H9 (cell line): ENCODE data around the gene MACROD1. TPM values are rescaled to one million over a fixed set of nuclear protein-coding genes. Genes with fewer than 3 reads are reported as not detected.
A peak's percentile ranks its signal among the peaks of the same experiment; 100 is the strongest.

ENCODE experiments used
- DNase-seq: peaks from one replicate; pipeline ENCODE4 v3.0.0-alpha.2; 2017
- H2AFZ ChIP-seq: one replicate; pipeline ENCODE4 v1.6.1; 2013; ENCODE audit warnings: mild to moderate bottlenecking, low read length, control low read depth, moderate library complexity
- H2AK5ac ChIP-seq: 2 replicates; pipeline ENCODE4 v1.6.1; 2013; ENCODE audit warnings: low read length, control low read depth, mixed read lengths; ENCODE audit not compliant: insufficient read length
- H2BK120ac ChIP-seq: one replicate; pipeline ENCODE4 v1.6.1; 2013; ENCODE audit warnings: low read depth, mild to moderate bottlenecking, low read length, control low read depth, inconsistent platforms; ENCODE audit not compliant: poor library complexity, severe bottlenecking
- H2BK12ac ChIP-seq: 2 replicates; pipeline ENCODE4 v1.6.1; 2013; ENCODE audit warnings: low read length, control low read depth, mixed read lengths, low read depth; ENCODE audit not compliant: insufficient read length
- H2BK15ac ChIP-seq: 2 replicates; pipeline ENCODE4 v1.6.1; 2013; ENCODE audit warnings: low read depth, low read length, control low read depth
- H2BK20ac ChIP-seq: one replicate; pipeline ENCODE4 v1.6.1; 2013; ENCODE audit warnings: low read depth, mild to moderate bottlenecking, low read length, control low read depth, inconsistent platforms; ENCODE audit not compliant: poor library complexity, severe bottlenecking
- H2BK5ac ChIP-seq: 2 replicates; pipeline ENCODE4 v1.6.1; 2013; ENCODE audit warnings: low read length, control low read depth, mixed read lengths; ENCODE audit not compliant: insufficient read length
- H3K14ac ChIP-seq: 2 replicates; pipeline ENCODE4 v1.6.1; 2013; ENCODE audit warnings: low read length, control low read depth; ENCODE audit not compliant: insufficient read depth
- H3K18ac ChIP-seq: 2 replicates; pipeline ENCODE4 v1.6.1; 2013; ENCODE audit warnings: low read depth, mild to moderate bottlenecking, mixed read lengths, low read length, control low read depth; ENCODE audit not compliant: insufficient read length
- H3K23ac ChIP-seq: 2 replicates; pipeline ENCODE4 v1.6.1; 2013; ENCODE audit warnings: low read length, control low read depth, mixed read lengths, low read depth; ENCODE audit not compliant: insufficient read length
- H3K23me2 ChIP-seq: 2 replicates; pipeline ENCODE4 v1.6.1; 2013; ENCODE audit warnings: low read depth, mild to moderate bottlenecking, mixed read lengths, low read length, control low read depth; ENCODE audit not compliant: insufficient read length, poor library complexity, severe bottlenecking
- H3K27ac ChIP-seq: 2 replicates; pipeline ENCODE4 v1.5.1; 2013; ENCODE audit warnings: low read length, control low read depth, mixed read lengths, low read depth; ENCODE audit not compliant: insufficient read length
- H3K27me3 ChIP-seq: 2 replicates; pipeline ENCODE4 v1.6.1; 2013; ENCODE audit warnings: low read length, control low read depth, inconsistent platforms; ENCODE audit not compliant: insufficient read depth
- H3K4ac ChIP-seq: 2 replicates; pipeline ENCODE4 v1.6.1; 2013; ENCODE audit warnings: low read depth, mild to moderate bottlenecking, control low read depth, inconsistent platforms, low read length, moderate library complexity
- H3K4me1 ChIP-seq: 2 replicates; pipeline ENCODE4 v1.6.1; 2013; ENCODE audit warnings: low read length, control low read depth, inconsistent platforms; ENCODE audit not compliant: insufficient read depth
- H3K4me2 ChIP-seq: 2 replicates; pipeline ENCODE4 v1.6.1; 2013; ENCODE audit warnings: low read length, control low read depth, mixed read lengths; ENCODE audit not compliant: insufficient read length, insufficient read depth
- H3K56ac ChIP-seq: 2 replicates; pipeline ENCODE4 v1.6.1; 2013; ENCODE audit warnings: low read depth, mild to moderate bottlenecking, mixed read lengths, low read length, control low read depth; ENCODE audit not compliant: insufficient read length
- H3K79me1 ChIP-seq: 2 replicates; pipeline ENCODE4 v1.6.1; 2013; ENCODE audit warnings: low read depth, mild to moderate bottlenecking, moderate library complexity, low read length, control low read depth, inconsistent platforms; ENCODE audit not compliant: insufficient read depth, poor library complexity, severe bottlenecking
- H3K79me2 ChIP-seq: 2 replicates; pipeline ENCODE4 v1.6.1; 2013; ENCODE audit warnings: low read length, control low read depth, inconsistent platforms; ENCODE audit not compliant: insufficient read depth
- H3K9ac ChIP-seq: 2 replicates; pipeline ENCODE4 v1.6.1; 2013; ENCODE audit warnings: low read length, control low read depth, mixed read lengths; ENCODE audit not compliant: insufficient read length; ENCODE audit errors: extremely low read depth
- H3K9me3 ChIP-seq: one replicate; pipeline ENCODE4 v1.6.1; 2013; ENCODE audit warnings: low read depth, low read length, inconsistent platforms; ENCODE audit not compliant: control insufficient read depth
- H3T11ph ChIP-seq: one replicate; pipeline ENCODE4 v1.6.1; 2013; ENCODE audit warnings: mild to moderate bottlenecking, low read length, control low read depth, inconsistent platforms
- H4K20me1 ChIP-seq: one replicate; pipeline ENCODE4 v1.6.1; 2013; ENCODE audit not compliant: control insufficient read depth, insufficient read length, insufficient read depth
- H4K5ac ChIP-seq: 2 replicates; pipeline ENCODE4 v1.6.1; 2013; ENCODE audit warnings: low read depth, mild to moderate bottlenecking, mixed read lengths, low read length, control low read depth; ENCODE audit not compliant: insufficient read length
- H4K8ac ChIP-seq: replicated peaks from 2 replicates; pipeline ENCODE4 v1.6.1; 2013; ENCODE audit warnings: low read length, control low read depth, mixed read lengths, low read depth; ENCODE audit not compliant: insufficient read length
- H4K91ac ChIP-seq: 2 replicates; pipeline ENCODE4 v1.6.1; 2013; ENCODE audit warnings: low read depth, mild to moderate bottlenecking, moderate library complexity, mixed read lengths, low read length, control low read depth; ENCODE audit not compliant: insufficient read length
- H3K27ac Mint-ChIP-seq, 3 experiments: 2 replicates in 2 of 3; 3 replicates in 1 of 3; pipeline ENCODE4 v1.8.0; 2020 to 2021; ENCODE audit warnings: mixed read lengths in 3 of 3, mild to moderate bottlenecking in 1 of 3, moderate library complexity in 1 of 3
- H3K27me3 Mint-ChIP-seq: 2 replicates; pipeline ENCODE4 v1.8.0; 2021; ENCODE audit warnings: low read depth, mild to moderate bottlenecking, moderate library complexity, mixed read lengths
- H3K36me3 Mint-ChIP-seq, 3 experiments: 2 replicates in 2 of 3; 3 replicates in 1 of 3; pipeline ENCODE4 v1.8.0; 2020 to 2021; ENCODE audit warnings: low read depth in 3 of 3, mixed read lengths in 3 of 3; ENCODE audit not compliant: insufficient read depth in 1 of 3
- H3K4me1 Mint-ChIP-seq, 2 experiments: 2 replicates each; pipeline ENCODE4 v1.8.0; 2020; ENCODE audit warnings: mixed read lengths in 2 of 2
- H3K4me3 Mint-ChIP-seq, 2 experiments: 2 replicates in 1 of 2; 3 replicates in 1 of 2; pipeline ENCODE4 v1.8.0; 2020 to 2021; ENCODE audit warnings: mild to moderate bottlenecking in 2 of 2, mixed read lengths in 2 of 2, moderate library complexity in 1 of 2
- H3K9me3 Mint-ChIP-seq, 2 experiments: 2 replicates in 1 of 2; 3 replicates in 1 of 2; pipeline ENCODE4 v1.8.0; 2020; ENCODE audit warnings: mild to moderate bottlenecking in 2 of 2, mixed read lengths in 2 of 2, moderate library complexity in 1 of 2
- CTCF ChIP-seq: fragments of 200-600 bp; sonication (generic); conservative IDR thresholded peaks from 3 replicates; pipeline ENCODE4 v1.8.0; 2021; ENCODE audit warnings: antibody characterized with exemption, mild to moderate bottlenecking
- WGBS: extraction: QIAGEN DNeasy Blood & Tissue Kit; methylation state at CpG from one replicate; pipeline ENCODE4 v1.1.7; 2013; ENCODE audit warnings: missing lambda C conversion rate, low lambda C conversion rate, mixed read lengths; ENCODE audit not compliant: insufficient read length; ENCODE audit errors: extremely low coverage; 5-methylcytosine and 5-hydroxymethylcytosine counted together
- total RNA-seq: library from RNA; stranded (reverse); gene quantifications from 2 replicates; pipeline ENCODE4 v1.2.1, GENCODE V29; 2021

MACROD1 gene
- total RNA-seq, 1 experiment from 2014 or later, result 21.2 TPM

- H3K9me3 Mint-ChIP-seq, result no peaks in the 10 kb centered on the region
- H3K4me1 ChIP-seq, result no peaks in the 10 kb centered on the region; the same call in 1 of the 2 replicates
- no peaks in the 10 kb centered on the region for H3K9me3 ChIP-seq
- H3K79me1 ChIP-seq, result no peaks in the 10 kb centered on the region
- peaks cover 17% of the 10 kb centered on the region; the same call in 1 of the 2 replicates for H3K27me3 ChIP-seq
- H2BK12ac ChIP-seq, result no peak overlapping the region
- no peak overlapping the region for H3K23ac ChIP-seq
- no peak overlapping the region for H3K18ac ChIP-seq
- no peak overlapping the region for H3T11ph ChIP-seq
- peaks cover 72% of the 10 kb centered on the region for H3K27me3 Mint-ChIP-seq
- H3K4ac ChIP-seq, result no peak overlapping the region
- H4K8ac ChIP-seq, result no peak overlapping the region
- H3K27ac Mint-ChIP-seq, result no peak overlapping the region
- no peak overlapping the region for H3K56ac ChIP-seq
- no peak overlapping the region for H2BK120ac ChIP-seq
- H2BK20ac ChIP-seq, result no peak overlapping the region
- peaks cover 38 to 49% of the 10 kb centered on the region in 2 experiments for H3K4me1 Mint-ChIP-seq
- no peaks in the 10 kb centered on the region for H3K79me2 ChIP-seq
- no peak overlapping the region for H3K9ac ChIP-seq
- no CpG with 5 or more reads among the region's 8 CpGs for WGBS
- no peak overlapping the region for H2BK15ac ChIP-seq
- DNase-seq, result no peak
- peak overlapping the region in 1 of 2 experiments; percentile 58; a peak in 2 of 5 replicates for H3K4me3 Mint-ChIP-seq
- no peak overlapping the region for H3K4me2 ChIP-seq
- H2AK5ac ChIP-seq, result no peak overlapping the region
- H4K20me1 ChIP-seq, result no peaks in the 10 kb centered on the region
- H3K36me3 Mint-ChIP-seq, result no peaks in the 10 kb centered on the region; a peak in 3 of 7 replicates
- H4K91ac ChIP-seq, result no peak overlapping the region
- H3K14ac ChIP-seq, result no peak overlapping the region
- no peak overlapping the region for H2BK5ac ChIP-seq
- no peaks in the 10 kb centered on the region for H3K23me2 ChIP-seq
- no peak overlapping the region for H4K5ac ChIP-seq
- no peak overlapping the region for H3K27ac ChIP-seq
- H2AFZ ChIP-seq, result no peak overlapping the region
- TF ChIP-seq CTCF, result no peak
These were observed 136.1 kb downstream of the MACROD1 start for GRCh38 chr11:64029773-64030172.
